NT2/D1 (cell line): ENCODE results near the gene VPS50.

Source experiments
- SUZ12 ChIP-seq: IDR thresholded peaks from 2 replicates; pipeline ENCODE4 v1.6.1; 2011; ENCODE audit not compliant: insufficient read length, insufficient read depth; ENCODE audit errors: extremely low read depth
- ZNF274 ChIP-seq: IDR thresholded peaks from 2 replicates; pipeline ENCODE4 v1.6.1; 2011; ENCODE audit warnings: mild to moderate bottlenecking, low read depth, low read length

DNA sequence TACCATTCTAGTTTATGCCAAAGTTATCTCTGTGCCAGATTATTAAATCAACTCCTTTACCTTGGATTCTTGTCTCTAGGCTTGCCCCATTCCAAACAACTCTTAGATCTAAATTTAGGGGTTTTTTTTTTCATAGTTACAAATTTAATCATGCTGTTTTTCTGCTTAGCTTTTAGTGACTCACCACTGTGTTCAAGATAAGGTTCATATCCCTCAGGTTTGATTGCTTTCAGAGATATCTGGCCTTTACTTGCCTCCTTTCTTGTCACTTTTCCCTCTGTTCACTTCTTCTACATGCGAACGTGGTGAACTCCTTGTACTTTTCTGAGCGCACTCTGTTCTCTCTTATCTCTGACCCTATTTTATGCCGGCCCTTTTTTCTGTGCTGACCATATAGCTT, 78.2 kb downstream of the VPS50 start:
- no peak for TF ChIP-seq SUZ12
- no peak for TF ChIP-seq ZNF274
